Diencephalon (tissue), 1 donor: ENCODE measurements around the gene PUS7L. TPM values are rescaled to one million over a fixed set of nuclear protein-coding genes. Genes with fewer than 3 reads are reported as not detected.

Experiments used
- total RNA-seq: library from RNA; depleted of rRNA; stranded (reverse); fragments of >200 nt; gene quantifications from one replicate; pipeline ENCODE4 v1.2.3, GENCODE V29; 2014

Gene PUS7L, protein sequence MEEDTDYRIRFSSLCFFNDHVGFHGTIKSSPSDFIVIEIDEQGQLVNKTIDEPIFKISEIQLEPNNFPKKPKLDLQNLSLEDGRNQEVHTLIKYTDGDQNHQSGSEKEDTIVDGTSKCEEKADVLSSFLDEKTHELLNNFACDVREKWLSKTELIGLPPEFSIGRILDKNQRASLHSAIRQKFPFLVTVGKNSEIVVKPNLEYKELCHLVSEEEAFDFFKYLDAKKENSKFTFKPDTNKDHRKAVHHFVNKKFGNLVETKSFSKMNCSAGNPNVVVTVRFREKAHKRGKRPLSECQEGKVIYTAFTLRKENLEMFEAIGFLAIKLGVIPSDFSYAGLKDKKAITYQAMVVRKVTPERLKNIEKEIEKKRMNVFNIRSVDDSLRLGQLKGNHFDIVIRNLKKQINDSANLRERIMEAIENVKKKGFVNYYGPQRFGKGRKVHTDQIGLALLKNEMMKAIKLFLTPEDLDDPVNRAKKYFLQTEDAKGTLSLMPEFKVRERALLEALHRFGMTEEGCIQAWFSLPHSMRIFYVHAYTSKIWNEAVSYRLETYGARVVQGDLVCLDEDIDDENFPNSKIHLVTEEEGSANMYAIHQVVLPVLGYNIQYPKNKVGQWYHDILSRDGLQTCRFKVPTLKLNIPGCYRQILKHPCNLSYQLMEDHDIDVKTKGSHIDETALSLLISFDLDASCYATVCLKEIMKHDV
- 24.5 TPM for total RNA-seq

DNA sequence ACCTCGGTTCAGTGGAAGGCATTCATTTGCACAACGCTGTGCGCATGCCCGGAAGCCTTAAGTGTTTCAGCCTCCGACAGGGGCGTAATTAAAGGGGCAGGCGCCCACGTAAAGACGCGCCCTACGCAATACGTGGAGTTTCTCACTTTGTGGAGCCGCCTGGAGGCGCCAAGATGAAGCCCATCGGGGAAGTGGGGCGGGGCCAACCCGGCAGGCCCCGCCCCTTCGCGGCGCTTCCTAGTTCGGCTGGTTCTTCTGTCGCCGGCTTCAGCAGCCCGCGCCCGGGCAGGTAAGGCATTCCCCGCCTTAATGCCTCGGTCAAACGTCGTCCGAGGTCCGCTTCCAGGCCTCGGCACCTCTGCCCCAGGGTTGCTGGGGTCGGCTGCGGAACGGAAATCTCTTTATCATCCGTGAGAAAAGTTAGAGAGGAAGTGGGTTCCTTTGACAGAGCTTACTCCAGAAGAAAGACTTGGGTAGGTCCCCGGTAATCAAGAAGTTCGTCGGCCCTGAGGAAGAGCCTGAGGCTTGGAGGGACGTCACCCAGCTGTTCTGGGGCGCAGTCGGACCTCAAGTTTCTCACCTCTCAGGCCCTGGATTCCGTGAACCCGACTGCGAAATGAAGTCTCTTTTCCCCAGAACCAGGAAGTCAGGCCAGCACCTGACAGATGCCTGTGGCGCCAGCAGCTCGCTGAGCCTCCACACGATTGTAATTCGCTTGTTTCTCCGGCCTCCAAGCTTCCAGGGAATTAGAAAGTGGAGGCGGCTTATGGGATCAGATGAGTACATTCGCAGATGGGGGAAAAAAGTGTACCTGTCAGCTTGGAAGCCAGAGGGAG, at the start of gene PUS7L, which contains the start of gene IRAK4:
Gene PUS7L (minus strand): TSS at position 63 of the 836 bp plus-strand sequence. CDS start 3,545 bp downstream, outside the sequence.
Gene IRAK4 (plus strand): TSS at position 224 of the 836 bp plus-strand sequence. CDS start 9,161 bp downstream, outside the sequence.

DNA sequence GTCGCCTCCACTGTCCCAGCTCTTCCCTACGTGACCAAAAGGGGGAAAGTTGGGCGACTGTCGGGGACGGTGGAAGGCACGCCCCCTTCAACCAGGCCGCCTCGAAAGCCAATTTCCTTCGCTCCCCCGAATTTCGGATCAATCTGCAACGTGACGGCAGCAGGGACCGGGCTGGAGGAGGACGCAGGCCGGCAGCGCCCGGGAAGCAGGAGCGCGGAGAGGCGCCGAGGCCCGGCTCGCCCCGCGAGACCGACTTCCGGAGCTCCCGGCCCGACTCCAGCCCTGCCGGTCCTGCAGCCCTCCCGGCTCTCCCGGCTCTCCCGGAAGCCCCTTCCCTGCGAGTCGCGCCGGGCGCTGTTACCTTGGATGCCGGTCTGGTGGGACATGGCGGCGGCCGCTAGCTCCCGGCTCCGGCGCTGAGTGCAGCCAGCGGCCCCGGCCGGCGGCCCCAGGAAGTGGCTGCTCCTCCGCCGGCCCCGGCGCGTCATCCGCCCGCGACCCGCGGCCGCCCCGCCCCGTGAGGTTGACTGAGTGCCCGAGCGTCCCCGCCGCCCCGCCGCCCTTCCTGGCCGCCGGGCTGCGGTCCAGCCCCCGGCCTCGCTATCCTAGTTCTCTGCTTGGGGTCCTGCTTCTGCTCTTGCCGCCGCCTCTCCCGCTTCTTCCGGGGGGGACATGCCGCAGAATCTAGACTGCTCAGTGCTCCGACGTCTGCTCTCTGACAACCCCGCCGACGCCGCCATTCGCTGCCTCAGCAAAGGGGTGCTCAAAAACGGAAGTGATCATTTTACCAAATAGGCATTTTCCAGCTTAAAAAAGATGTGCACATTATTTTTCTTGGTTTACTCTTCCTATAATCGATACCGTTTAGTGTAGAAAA, 47.5 kb upstream of the PUS7L start, which contains the start of gene TWF1:
Gene TWF1 (minus strand): TSS at position 458 of the 877 bp plus-strand sequence. CDS start 72 bp downstream, at position 386.

Other genes starting within 250 kb of the PUS7L start
- gene ADAMTS20, start 206.6 kb downstream of the PUS7L start, total RNA-seq: 0.46 TPM
- 6.2 TPM for gene IRAK4, start 161 bp upstream of the PUS7L start, total RNA-seq
- 129 TPM for gene TWF1, start 47.5 kb upstream of the PUS7L start, total RNA-seq
- gene TMEM117, start 77.3 kb upstream of the PUS7L start, total RNA-seq: 21.0 TPM